Progenitor cell of endocrine pancreas (in vitro differentiated cells): ENCODE measurements around the gene KCNIP4. TPM values are rescaled to one million over a fixed set of nuclear protein-coding genes. Genes with fewer than 3 reads are reported as not detected.

Source experiments
- DNase-seq: peaks from one replicate; pipeline ENCODE4 v3.0.0; 2021; ENCODE audit warnings: low spot score; ENCODE audit not compliant: unreplicated experiment
- H3K27ac Mint-ChIP-seq: 2 replicates; pipeline ENCODE4 v1.8.0; 2021; ENCODE audit warnings: mild to moderate bottlenecking, moderate library complexity, mixed read lengths
- H3K27me3 Mint-ChIP-seq: 2 replicates; pipeline ENCODE4 v1.8.0; 2021; ENCODE audit warnings: mixed read lengths
- H3K36me3 Mint-ChIP-seq: 2 replicates; pipeline ENCODE4 v1.8.0; 2022; ENCODE audit warnings: mixed read lengths; ENCODE audit not compliant: insufficient read depth
- H3K4me1 Mint-ChIP-seq: 2 replicates; pipeline ENCODE4 v1.8.0; 2021; ENCODE audit warnings: low read depth, mixed read lengths
- H3K4me3 Mint-ChIP-seq: 2 replicates; pipeline ENCODE4 v1.8.0; 2021; ENCODE audit warnings: low read depth, mild to moderate bottlenecking, moderate library complexity, mixed read lengths
- H3K9me3 Mint-ChIP-seq: 2 replicates; pipeline ENCODE4 v1.8.0; 2021; ENCODE audit warnings: low read depth, mixed read lengths
- total RNA-seq: library from RNA; stranded (reverse); gene quantifications from 2 replicates; pipeline ENCODE4 v1.2.1, GENCODE V29; 2021
- TF ChIP-seq, protein P1 (sequence below): fragments of 200-600 bp; sonication (generic); IDR thresholded peaks from one replicate; pipeline ENCODE4 v1.5.0; 2021; ENCODE audit warnings: antibody characterized with exemption, mild to moderate bottlenecking; ENCODE audit not compliant: unreplicated experiment

KCNIP4 gene
- total RNA-seq, 1 donor from 2014 or later, result 0.43 TPM

DNA sequence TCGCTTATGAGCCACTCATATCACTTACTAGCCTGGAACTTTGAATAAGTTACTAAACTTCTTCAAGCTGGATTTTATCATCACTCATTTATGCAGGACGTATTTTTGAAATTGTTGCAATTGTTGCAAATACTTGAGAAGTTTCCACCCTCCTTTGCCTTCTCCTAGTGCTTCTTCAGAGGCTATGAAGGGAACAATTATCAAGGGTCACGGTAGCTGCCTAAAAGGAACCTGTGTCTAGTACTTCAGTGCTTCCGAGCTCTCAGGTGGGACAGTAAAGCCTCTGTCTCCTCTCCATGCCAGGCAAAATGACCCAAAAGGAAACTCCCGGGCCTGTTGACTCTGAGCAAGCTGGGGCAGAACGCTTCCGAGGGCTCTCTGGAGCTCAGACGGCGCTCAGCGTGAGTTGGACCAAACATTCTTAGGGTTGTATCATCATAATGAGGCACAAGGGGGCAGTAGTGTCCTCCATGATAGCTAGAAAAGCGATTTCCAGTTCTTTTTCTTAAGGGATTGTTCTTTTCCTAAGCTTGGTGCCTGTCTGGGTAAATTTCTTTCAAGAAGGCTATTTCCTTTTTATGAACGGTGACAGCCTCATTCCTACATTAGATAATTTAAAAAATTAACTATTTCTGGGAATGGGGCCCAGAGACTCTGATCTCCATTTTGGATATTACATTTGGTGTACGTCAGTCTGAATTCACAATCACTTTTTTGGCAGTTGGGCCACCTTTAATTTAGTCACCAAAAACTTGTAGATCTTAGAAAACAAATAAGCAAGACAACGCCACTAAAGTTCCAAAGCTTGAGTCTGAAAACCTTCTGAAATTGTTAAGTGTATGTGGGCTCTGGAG lies 1175.2 kb downstream of the KCNIP4 start:
- TF ChIP-seq, protein P1, sequence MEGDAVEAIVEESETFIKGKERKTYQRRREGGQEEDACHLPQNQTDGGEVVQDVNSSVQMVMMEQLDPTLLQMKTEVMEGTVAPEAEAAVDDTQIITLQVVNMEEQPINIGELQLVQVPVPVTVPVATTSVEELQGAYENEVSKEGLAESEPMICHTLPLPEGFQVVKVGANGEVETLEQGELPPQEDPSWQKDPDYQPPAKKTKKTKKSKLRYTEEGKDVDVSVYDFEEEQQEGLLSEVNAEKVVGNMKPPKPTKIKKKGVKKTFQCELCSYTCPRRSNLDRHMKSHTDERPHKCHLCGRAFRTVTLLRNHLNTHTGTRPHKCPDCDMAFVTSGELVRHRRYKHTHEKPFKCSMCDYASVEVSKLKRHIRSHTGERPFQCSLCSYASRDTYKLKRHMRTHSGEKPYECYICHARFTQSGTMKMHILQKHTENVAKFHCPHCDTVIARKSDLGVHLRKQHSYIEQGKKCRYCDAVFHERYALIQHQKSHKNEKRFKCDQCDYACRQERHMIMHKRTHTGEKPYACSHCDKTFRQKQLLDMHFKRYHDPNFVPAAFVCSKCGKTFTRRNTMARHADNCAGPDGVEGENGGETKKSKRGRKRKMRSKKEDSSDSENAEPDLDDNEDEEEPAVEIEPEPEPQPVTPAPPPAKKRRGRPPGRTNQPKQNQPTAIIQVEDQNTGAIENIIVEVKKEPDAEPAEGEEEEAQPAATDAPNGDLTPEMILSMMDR, result peak; percentile 84
- Mint-ChIP-seq H3K9me3 (no peaks in the 10 kb centered on the region), H3K36me3 (no peaks in the 10 kb centered on the region), H3K4me1 (peaks cover 4% of the 10 kb centered on the region), H3K4me3 (no peak overlapping the region), H3K27me3 (peaks cover 18% of the 10 kb centered on the region), H3K27ac (no peak overlapping the region)
- DNase-seq, result peak; percentile 43

DNA sequence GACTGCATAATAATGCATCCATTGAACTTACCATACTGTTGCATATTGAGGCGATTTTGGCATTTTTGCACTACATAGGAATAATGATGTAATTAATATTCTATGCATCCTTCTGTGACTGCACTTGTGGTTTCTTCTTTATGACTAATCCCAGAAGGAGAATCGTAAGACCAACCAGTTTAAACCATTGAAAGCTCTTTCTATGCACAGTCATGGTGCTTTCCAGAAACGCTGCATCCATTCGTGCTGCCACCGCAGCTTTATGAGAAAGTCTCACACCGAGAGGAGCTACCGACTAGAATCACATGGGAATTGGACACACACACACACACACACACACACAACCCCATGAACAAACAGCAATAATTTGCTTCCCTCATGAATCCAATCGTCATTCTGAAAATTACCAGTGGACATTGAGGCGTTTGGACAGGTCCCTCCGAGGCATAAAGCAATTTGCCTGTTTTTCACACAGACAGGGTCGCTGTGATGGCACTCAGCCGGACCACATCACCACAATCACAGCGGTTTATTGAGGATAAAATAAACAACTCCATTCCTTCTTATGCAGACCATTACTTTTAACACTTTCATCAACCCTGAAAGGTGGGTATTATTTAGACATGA lies 1184.1 kb downstream of the KCNIP4 start:
- TF ChIP-seq, protein P1, result no peak
- Mint-ChIP-seq H3K27me3 (no peaks in the 10 kb centered on the region), H3K27ac (no peak overlapping the region), H3K4me1 (no peaks in the 10 kb centered on the region), H3K4me3 (no peak overlapping the region), H3K9me3 (no peaks in the 10 kb centered on the region), H3K36me3 (no peaks in the 10 kb centered on the region)
- DNase-seq, result no peak

- no peak for DNase-seq
- no peak overlapping the region for H3K4me3 Mint-ChIP-seq
- no peaks in the 10 kb centered on the region for H3K36me3 Mint-ChIP-seq
- no peak overlapping the region for H3K27ac Mint-ChIP-seq
- no peaks in the 10 kb centered on the region for H3K4me1 Mint-ChIP-seq
- no peaks in the 10 kb centered on the region for H3K27me3 Mint-ChIP-seq
- TF ChIP-seq, protein P1, result no peak
- H3K9me3 Mint-ChIP-seq, result no peaks in the 10 kb centered on the region
Measured at GRCh38 chr4:20761826-20762225, 1186.7 kb downstream of the KCNIP4 start.

- H3K4me1 Mint-ChIP-seq, result no peaks in the 10 kb centered on the region
- no peak overlapping the region for H3K27ac Mint-ChIP-seq
- TF ChIP-seq, protein P1, result no peak
- DNase-seq, result no peak
- H3K4me3 Mint-ChIP-seq, result no peak overlapping the region
- H3K36me3 Mint-ChIP-seq, result no peaks in the 10 kb centered on the region
- H3K9me3 Mint-ChIP-seq, result no peaks in the 10 kb centered on the region
- no peaks in the 10 kb centered on the region for H3K27me3 Mint-ChIP-seq
Measured at GRCh38 chr4:20761382-20761781, 1187.2 kb downstream of the KCNIP4 start.

DNA sequence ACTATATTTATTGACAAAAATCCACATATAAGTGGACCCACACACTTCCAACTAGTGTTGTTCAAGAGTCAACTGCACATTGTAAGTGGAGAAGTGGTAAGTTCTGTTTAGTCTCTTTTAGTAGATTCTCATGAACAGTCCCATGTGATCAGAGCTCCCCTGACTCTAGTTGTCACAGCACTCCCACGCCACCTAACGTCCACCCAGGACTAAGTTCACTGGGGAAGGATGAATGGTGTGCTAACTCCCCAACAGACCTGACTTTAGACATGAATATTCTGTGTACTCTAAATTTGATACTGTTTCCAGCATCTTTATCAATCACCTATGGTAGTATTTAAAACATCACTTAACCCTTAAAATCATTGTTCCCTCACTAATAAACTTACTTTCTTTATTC lies 1188.5 kb downstream of the KCNIP4 start:
- Mint-ChIP-seq H3K27me3 (no peaks in the 10 kb centered on the region), H3K4me1 (no peaks in the 10 kb centered on the region), H3K4me3 (no peak overlapping the region), H3K9me3 (no peaks in the 10 kb centered on the region), H3K36me3 (no peaks in the 10 kb centered on the region), H3K27ac (no peak overlapping the region)
- DNase-seq, result no peak
- TF ChIP-seq, protein P1, result no peak
